CD4-positive, alpha-beta T cell treated with Interleukin-21 for 1 hour (primary cell): ENCODE measurements around the gene PDE11A.

Experiments
- DNase-seq: peaks from one replicate; pipeline ENCODE4 v3.0.0-alpha.2; 2020

Gene PDE11A

DNA sequence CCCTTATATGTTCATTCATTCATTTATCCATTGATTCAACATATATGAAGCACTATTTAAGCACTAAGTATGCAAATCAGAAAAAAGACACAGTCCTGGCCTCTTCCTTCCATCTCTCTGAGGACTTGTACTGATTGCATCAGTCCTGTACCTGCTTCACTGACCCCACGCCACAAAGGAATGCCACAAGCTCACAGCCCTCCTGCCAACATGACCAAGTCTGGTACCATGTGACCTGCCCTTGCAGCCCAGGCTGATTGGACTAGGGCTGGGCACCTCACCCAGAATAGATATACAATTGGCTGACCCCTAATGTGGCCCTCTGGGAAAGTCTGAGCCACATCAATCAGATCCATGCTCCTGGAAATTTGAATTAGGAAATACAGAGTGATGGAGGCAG lies 483.4 kb downstream of the PDE11A start:
- DNase-seq = no peak

DNA sequence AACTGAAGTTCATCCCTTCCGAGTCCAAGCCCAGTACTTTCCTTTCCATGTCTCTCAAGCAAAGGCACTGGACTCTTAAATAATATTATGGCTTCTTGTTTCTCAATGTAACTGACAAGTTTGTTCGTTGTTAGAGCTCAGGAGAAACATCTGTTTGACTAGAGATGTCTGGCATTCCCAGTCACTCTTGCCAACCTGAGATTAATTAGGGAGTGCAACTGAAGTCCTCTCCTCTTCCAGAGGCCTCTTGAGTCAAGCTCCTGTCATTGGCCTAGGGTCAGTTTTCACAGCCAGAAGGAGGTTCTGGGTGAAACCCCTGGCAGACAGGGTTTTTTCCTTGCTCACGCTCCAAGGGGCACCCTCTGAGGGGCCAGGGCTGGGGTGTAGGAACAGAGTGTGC lies 483.9 kb downstream of the PDE11A start:
- DNase-seq = no peak

DNA sequence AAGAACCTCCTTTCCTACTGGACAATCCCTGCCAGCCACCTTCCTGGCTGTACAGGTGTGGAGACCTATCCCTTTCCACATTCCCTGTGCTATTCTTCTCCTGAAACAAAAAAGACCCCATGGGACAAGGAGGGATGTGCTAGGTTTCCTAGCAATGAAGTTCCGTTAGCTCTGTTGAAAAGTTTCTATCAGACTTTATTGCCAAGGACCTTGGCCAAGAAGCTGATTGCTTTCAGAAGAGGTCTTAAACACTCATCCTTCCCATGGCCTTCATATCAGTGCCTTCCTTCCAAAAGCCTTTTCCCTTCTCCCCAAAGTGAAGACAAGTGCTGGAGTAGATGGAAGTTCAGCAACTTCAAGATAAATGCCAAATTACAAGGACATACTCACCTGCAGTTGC lies 485.2 kb downstream of the PDE11A start:
- no peak for DNase-seq

DNA sequence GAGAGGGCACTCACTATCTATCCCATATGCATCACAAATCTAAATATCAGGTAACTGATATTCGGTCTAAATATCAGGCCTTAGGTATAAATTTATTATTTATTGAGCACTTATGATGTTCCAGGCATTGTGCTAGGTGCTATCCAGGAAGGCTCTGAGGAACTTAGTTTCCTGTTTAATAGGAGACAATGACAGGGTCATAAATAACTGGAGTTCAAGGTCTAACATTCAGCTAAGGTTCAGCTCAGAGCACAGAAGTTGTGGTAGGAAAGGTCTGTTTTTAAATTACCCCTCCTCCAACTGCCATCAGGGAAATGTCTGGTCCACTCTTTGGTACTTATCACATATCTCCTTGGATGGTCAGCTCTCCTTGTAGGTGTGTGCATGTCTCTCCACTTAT lies 486.4 kb downstream of the PDE11A start:
- DNase-seq = no peak

DNA sequence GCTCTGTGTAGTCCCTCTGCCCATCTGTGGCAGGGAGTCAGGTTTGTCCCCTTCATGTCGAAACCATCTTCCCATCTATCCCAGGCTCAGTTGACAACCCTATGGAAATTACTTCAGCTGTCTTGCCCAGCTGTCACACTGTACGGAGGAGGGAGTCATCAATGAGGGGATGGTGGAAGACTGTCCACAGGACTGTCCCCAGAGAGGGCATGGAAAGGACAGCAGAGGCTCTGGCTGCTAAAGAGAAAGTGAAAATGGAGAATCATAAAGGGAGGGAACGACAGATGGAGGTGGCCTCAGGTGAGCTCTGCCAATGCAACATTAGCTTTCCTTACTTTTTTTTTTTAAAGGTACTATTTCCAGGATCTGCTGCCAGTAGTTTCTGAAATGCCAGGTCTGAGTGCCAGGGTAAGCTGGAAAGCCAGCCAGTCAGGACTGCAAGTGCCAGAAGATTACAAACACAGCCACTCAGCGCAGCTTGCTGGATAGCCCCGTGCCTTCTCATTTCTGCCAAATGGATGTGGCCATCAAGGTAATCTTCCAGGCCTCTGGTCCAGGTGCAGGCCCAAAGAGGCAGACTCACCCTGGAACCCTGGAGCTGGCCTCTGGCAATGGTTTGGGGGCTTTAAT lies 487.2 kb downstream of the PDE11A start:
- DNase-seq = no peak

DNA sequence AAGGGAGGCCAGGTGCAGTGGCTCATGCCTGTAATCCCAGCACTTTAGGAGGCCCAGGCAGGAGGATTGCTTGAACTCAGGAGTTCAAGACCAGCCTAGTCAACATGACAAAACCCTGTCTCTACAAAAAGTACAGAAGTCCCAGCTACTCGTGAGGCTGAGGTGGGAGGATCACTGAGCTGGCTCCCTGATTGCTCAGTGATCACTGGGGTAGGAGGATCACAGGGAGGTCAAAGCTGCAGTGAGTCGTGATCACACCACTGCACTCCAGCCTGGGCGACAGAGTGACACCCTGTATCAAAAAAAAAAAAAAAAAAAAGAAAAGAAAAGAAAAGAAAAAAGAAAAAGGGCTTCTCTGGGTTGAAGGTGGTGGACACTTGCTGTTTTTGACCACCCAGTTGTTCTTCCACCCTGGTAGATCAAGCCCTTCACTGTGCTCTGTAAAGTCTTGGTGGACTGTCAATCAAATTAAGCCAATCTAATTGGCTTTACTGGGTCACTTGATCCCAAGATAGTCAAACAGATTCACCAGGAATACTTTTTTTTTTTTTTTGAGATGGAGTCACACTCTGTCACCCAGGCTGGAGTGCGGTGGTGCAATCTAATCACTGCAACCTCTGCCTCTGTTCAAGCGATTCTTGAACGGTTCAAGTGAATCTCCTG lies 488.4 kb downstream of the PDE11A start:
- DNase-seq = no peak

DNA sequence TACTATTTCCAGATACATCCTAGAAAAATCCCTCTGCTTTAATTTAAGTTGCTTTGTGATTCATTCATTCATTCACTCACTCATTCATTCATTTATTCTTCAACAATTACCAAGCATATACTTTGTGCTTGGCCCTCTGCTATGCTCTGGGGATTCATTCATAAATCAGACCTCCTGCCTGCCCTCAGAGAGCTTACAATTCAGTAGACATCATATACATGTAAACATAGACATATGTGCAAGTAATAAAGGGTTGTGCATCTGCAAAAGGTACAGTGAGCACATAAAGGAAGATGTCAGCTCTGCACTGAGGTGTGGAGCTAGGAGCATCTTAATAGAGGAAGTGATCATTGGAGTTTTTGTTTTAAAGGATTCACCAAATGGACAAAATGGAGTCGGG lies 490.6 kb downstream of the PDE11A start:
- no peak for DNase-seq

DNA sequence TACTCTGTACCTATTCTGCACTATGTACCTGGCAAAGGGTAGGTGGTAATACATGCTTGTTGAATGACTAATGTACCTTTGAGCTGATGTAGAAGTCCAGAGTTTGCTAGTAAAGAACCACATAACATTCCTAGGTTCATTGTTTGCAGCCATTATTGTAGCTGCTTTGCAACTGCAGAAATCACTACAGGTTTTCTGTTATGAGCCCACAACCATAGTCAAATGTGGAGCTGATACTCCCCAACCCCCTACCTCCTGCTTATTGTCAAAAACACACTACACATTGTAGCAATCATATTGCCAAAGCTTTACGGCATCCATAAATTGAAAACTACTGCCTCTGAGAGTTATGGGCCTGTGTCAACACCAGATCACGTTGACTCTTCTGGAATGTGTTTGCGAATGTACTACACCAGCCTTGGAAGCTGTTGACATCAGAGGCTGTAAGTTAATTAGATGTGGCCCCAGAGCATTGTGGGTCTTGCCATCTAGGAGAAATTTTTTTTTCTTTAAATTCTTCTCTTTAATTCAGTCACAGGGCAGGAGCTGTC lies 493.0 kb downstream of the PDE11A start:
- no peak for DNase-seq

DNA sequence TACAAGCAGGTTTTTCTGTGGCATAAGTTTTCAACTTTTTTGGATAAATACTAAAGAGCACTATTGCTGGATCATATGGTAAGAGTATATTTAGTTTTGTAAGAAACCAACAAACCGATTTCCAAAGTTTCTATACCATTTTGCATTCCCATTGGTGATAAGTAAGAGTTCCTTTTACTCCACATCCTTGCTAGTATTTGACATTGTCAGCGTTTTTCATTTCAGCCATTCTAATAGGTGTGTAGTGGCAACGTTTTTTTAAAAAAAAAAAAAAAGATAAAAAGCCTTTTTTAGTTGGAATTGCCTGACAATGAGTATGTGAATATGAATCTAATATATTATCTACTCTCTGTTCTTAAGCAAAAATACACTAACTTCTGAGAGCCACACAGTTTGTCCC lies 494.1 kb downstream of the PDE11A start:
- no peak for DNase-seq

DNA sequence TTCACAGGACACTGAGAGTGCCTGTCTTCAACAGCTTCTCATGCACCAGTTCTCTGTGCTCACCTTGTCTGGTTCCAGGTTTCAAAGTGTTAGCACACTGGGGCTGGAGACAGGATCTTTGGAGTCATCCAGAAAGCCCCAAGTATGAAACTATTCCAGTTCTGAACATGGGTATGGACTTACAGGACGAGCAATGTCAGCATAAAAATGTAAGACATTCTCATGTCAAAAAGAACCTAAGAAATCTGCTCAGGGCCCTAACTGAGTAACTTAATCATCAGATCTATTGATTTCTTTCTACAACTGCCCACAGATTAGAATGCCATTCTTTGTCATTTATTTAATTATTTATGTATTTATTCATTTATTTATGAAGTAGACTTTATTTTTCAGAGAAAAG lies 495.5 kb downstream of the PDE11A start:
- no peak for DNase-seq

DNA sequence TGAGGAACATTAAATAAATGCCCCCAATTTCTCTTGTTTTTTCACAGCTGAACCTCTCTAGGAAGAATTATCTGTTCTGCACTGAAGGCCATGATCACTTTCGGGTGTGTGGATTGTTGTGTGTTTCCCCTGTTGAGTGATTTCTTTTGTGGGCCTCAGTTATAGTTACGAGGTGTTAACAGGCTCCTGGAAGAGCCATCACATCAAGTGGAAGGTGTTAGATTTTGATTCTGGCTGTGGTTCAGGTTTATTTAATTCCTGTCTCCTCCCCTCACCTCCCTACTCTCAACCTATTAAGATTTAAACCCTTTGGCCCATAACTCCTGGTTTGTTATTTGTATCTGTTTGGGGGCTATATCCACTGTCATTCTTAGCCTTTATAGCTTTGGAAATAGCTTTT lies 497.2 kb downstream of the PDE11A start:
- no peak for DNase-seq

DNA sequence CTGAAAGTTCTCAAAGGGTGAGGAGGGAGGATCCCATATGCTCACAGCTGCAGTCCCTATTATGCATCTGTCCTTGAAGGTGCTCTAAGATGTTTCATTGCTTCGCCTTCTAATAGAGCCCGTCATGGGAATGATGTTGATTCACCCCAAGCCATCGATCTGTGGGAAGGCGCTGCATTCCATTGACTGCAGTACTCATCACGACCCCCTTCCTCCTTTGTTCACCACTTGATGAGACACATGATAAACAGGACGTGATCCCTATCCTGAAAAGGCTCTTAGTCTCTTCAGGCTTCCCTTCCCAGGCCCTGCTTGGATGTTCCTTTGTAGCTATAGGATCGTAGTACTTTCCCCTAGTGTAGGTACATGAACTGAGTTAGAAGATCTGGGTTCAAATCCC lies 498.2 kb downstream of the PDE11A start:
- no peak for DNase-seq
